Osteoblast (primary cell): Measurements from ENCODE around the gene ARHGEF17. TPM values are rescaled to one million over a fixed set of nuclear protein-coding genes. Genes with fewer than 3 reads are reported as not detected.
A peak's percentile ranks its signal among the peaks of the same experiment; 100 is the strongest.

Experiments used
- DNase-seq: peaks from one replicate; pipeline ENCODE4 v3.0.0; 2011; ENCODE audit warnings: low spot score, mixed read lengths; ENCODE audit not compliant: insufficient read length; ENCODE audit errors: missing footprints
- H2AFZ ChIP-seq: 2 replicates; pipeline ENCODE4 v1.6.0; 2011; ENCODE audit warnings: mild to moderate bottlenecking, low read length
- H3K27ac ChIP-seq: 2 replicates; pipeline ENCODE4 v1.5.1; 2011; ENCODE audit warnings: mild to moderate bottlenecking, low read depth, low read length, moderate library complexity
- H3K27me3 ChIP-seq: 2 replicates; pipeline ENCODE4 v1.6.0; 2012; ENCODE audit warnings: mild to moderate bottlenecking, control low read depth, inconsistent platforms, low read length, moderate library complexity; ENCODE audit not compliant: insufficient read depth
- H3K36me3 ChIP-seq: 2 replicates; pipeline ENCODE4 v1.5.1; 2011; ENCODE audit warnings: mild to moderate bottlenecking, low read length, control low read depth, moderate library complexity; ENCODE audit not compliant: insufficient read depth
- H3K4me1 ChIP-seq: 2 replicates; pipeline ENCODE4 v1.5.1; 2011; ENCODE audit warnings: mild to moderate bottlenecking, low read length, control low read depth, moderate library complexity; ENCODE audit not compliant: insufficient read depth
- H3K4me2 ChIP-seq: 2 replicates; pipeline ENCODE4 v1.6.0; 2011; ENCODE audit warnings: mild to moderate bottlenecking, low read length; ENCODE audit not compliant: insufficient read depth
- H3K4me3 ChIP-seq: fragments of 200-600 bp; sonication (generic); 3 replicates; pipeline ENCODE4 v1.5.1; 2012; ENCODE audit warnings: mild to moderate bottlenecking, low read length, inconsistent platforms; ENCODE audit not compliant: insufficient read depth
- H3K79me2 ChIP-seq: 2 replicates; pipeline ENCODE4 v1.6.0; 2012; ENCODE audit warnings: mild to moderate bottlenecking, low read length, control low read depth, inconsistent platforms; ENCODE audit not compliant: insufficient read depth
- H3K9me3 ChIP-seq: 2 replicates; pipeline ENCODE4 v1.5.1; 2011; ENCODE audit warnings: low read depth, low read length, control low read depth
- H4K20me1 ChIP-seq: 2 replicates; pipeline ENCODE4 v1.6.0; 2012; ENCODE audit warnings: mild to moderate bottlenecking, low read length, control low read depth; ENCODE audit not compliant: insufficient read depth
- total RNA-seq: library from RNA; depleted of rRNA; stranded (reverse); fragments of >200 nt; gene quantifications from 2 replicates; pipeline ENCODE4 v1.2.3, GENCODE V29; 2012
- TF ChIP-seq, protein P1 (sequence below): IDR thresholded peaks from 2 replicates; pipeline ENCODE4 v1.5.1; 2011; ENCODE audit warnings: mild to moderate bottlenecking, low read depth, low read length, moderate library complexity; ENCODE audit errors: extremely low read depth

ARHGEF17 gene
- total RNA-seq, 1 donor = 67.0 TPM

DNA sequence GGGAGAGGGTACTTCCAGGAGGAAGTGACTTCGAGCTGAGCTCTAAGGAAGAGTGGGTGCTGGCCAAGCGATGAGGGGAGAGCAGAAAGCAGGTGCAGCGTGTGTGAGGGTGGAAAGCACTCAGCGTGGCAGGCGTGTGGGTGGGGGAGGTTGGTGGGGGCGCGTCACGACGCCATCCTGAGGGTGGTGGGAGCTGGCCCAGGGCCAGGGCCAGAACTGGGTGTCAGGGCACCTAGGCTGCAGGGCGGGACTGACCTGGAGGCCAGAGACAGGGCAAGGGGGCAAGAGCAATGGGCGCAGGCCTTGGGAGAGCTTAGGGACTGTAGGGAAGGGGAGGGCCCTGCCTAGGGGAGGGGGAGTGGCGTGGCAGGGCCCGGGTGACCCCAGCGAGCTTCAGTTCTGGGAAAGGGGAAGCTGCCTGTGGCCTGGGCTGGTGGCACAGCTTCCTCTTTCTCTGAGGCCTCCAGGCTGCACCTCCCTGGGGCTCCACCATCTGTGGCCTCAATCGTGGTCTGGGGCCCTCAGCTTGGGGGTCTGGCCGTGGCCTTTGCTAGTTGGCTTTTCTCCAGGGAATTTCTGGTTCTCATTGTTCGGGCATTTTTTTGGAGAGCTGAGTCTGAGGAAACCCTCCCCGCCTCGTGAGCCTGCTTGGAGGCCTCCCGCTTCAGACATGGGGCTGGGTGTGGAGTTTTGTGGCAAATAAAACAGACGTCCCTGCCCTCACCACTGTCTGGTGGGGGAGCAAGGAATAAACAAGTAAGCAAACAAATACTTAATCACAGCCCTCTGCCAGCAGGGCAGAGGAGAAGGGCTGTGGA lies 77.0 kb downstream of the ARHGEF17 start:
- Histone ChIP-seq H3K27me3 (no peaks in the 10 kb centered on the region), H3K4me2 (no peak overlapping the region), H3K79me2 (peaks cover 98% of the 10 kb centered on the region), H4K20me1 (peaks cover 51% of the 10 kb centered on the region), H3K4me3 (no peak overlapping the region), H2AFZ (no peak overlapping the region), H3K9me3 (no peaks in the 10 kb centered on the region), H3K36me3 (no peaks in the 10 kb centered on the region), H3K4me1 (peaks cover 8% of the 10 kb centered on the region), H3K27ac (peak overlapping the region; percentile 28)
- peak; percentile 60 for DNase-seq
- TF ChIP-seq, protein P1, sequence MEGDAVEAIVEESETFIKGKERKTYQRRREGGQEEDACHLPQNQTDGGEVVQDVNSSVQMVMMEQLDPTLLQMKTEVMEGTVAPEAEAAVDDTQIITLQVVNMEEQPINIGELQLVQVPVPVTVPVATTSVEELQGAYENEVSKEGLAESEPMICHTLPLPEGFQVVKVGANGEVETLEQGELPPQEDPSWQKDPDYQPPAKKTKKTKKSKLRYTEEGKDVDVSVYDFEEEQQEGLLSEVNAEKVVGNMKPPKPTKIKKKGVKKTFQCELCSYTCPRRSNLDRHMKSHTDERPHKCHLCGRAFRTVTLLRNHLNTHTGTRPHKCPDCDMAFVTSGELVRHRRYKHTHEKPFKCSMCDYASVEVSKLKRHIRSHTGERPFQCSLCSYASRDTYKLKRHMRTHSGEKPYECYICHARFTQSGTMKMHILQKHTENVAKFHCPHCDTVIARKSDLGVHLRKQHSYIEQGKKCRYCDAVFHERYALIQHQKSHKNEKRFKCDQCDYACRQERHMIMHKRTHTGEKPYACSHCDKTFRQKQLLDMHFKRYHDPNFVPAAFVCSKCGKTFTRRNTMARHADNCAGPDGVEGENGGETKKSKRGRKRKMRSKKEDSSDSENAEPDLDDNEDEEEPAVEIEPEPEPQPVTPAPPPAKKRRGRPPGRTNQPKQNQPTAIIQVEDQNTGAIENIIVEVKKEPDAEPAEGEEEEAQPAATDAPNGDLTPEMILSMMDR = no peak

DNA sequence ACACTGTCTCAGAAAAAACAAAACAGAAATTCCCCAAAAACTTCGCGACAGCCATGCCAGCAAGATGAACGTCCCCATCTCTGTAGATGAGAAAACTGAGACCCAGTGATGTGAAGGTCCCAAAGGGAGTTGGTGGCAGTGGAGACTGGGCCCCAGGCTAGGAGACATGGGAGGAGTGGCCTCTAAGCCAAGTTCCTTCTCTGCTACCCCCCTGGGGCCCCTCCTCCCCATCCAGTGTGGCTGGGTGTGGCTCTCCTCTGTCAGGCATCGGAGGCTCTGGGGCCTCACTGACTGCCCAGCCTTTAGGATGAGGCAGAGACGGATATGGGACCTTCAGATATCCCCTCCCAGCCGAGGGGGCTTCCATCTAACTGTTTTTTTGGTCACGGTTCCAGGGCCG lies 77.9 kb downstream of the ARHGEF17 start:
- Histone ChIP-seq H3K4me1 (peaks cover 8% of the 10 kb centered on the region), H3K36me3 (no peaks in the 10 kb centered on the region), H3K79me2 (peaks cover 98% of the 10 kb centered on the region), H3K27ac (no peak overlapping the region), H4K20me1 (peaks cover 52% of the 10 kb centered on the region), H3K9me3 (no peaks in the 10 kb centered on the region), H2AFZ (no peak overlapping the region), H3K4me2 (no peak overlapping the region), H3K4me3 (no peak overlapping the region), H3K27me3 (no peaks in the 10 kb centered on the region)
- TF ChIP-seq, protein P1 = no peak
- peak; percentile 55 for DNase-seq

DNA sequence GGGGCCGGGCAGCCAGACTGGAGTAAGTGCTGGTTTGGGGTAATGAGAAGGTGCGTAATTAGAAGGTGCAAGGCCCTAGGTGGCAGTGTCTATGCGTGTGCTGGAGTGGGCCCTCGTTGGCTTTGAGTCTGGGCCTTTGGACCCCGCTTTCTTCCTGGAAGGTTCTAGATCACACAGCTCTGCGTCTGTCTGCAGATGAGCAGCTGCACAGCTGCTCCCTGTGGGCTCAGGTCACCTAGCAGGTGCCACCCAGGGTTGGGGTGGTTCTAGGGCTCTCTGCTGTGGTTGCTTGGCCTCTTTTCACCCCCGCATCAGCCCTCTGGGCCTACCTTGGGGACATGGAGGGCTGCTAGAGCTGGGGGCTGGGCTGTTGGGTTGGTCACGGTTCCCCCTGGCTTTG lies 78.5 kb downstream of the ARHGEF17 start:
- TF ChIP-seq, protein P1 = no peak
- H3K27ac ChIP-seq = no peak overlapping the region
- no peaks in the 10 kb centered on the region for H3K9me3 ChIP-seq
- H3K79me2 ChIP-seq = peaks cover 96% of the 10 kb centered on the region
- DNase-seq = peak; percentile 73
- peaks cover 50% of the 10 kb centered on the region for H4K20me1 ChIP-seq
- H3K4me2 ChIP-seq = no peak overlapping the region
- no peak overlapping the region for H2AFZ ChIP-seq
- no peaks in the 10 kb centered on the region for H3K36me3 ChIP-seq
- no peak overlapping the region for H3K4me3 ChIP-seq
- H3K27me3 ChIP-seq = no peaks in the 10 kb centered on the region
- H3K4me1 ChIP-seq = peaks cover 8% of the 10 kb centered on the region

DNA sequence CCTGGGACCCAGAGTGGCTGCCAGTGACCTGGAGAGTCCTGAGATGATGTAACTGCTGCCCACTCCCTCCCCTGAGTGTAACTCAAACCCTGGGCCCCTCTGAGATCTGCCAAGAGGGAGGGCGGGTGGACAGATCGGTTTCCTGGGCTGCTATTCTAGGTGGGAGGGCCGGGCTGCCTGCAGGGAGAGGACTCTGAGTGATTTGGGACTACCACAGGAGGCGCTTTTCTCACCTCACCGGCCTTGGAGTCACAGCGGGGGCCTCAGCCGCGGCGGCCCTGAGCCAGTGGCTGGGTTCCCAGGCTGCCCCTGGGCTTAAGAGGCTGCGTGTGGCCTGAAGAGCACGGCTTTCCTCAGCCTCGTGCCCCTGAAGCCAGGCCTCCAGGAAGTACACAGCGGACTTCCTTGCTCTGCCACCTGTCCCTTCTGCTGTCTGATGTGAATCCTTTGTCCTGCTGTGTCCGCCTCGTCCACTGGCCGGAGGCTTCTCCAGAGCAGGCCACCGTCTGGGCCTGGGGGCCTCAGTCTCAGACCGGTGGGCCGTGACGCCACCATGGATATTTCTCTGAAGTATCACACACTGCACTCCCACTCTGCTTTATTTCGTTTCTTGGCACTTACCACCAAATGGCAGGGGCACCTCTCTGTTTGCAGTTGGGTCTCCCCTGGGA lies 79.7 kb downstream of the ARHGEF17 start:
- H3K4me1 ChIP-seq = peaks cover 8% of the 10 kb centered on the region
- H2AFZ ChIP-seq = no peak overlapping the region
- H3K27me3 ChIP-seq = no peaks in the 10 kb centered on the region
- no peaks in the 10 kb centered on the region for H3K9me3 ChIP-seq
- TF ChIP-seq, protein P1 = no peak
- no peak overlapping the region for H3K27ac ChIP-seq
- H3K79me2 ChIP-seq = peaks cover 92% of the 10 kb centered on the region
- peaks cover 45% of the 10 kb centered on the region for H4K20me1 ChIP-seq
- H3K36me3 ChIP-seq = peaks cover 4% of the 10 kb centered on the region
- no peak overlapping the region for H3K4me2 ChIP-seq
- DNase-seq = peak; percentile 79
- no peak overlapping the region for H3K4me3 ChIP-seq
